Osteocyte (in vitro differentiated cells): Measurements from ENCODE around the gene AIP. TPM values are rescaled to one million over a fixed set of nuclear protein-coding genes. Genes with fewer than 3 reads are reported as not detected.

Experiments
- DNase-seq: peaks from one replicate; pipeline ENCODE4 v3.0.0; 2021; ENCODE audit warnings: mixed read lengths; ENCODE audit not compliant: unreplicated experiment; ENCODE audit errors: extremely low spot score
- H3K27ac Mint-ChIP-seq: one replicate; pipeline ENCODE4 v1.8.0; 2021; ENCODE audit warnings: mild to moderate bottlenecking, mixed read lengths; ENCODE audit not compliant: unreplicated experiment
- H3K27me3 Mint-ChIP-seq: one replicate; pipeline ENCODE4 v1.8.0; 2021; ENCODE audit warnings: mixed read lengths; ENCODE audit not compliant: unreplicated experiment
- H3K36me3 Mint-ChIP-seq: one replicate; pipeline ENCODE4 v1.8.0; 2021; ENCODE audit warnings: mixed read lengths; ENCODE audit not compliant: unreplicated experiment
- H3K4me1 Mint-ChIP-seq: one replicate; pipeline ENCODE4 v1.8.0; 2021; ENCODE audit warnings: mixed read lengths; ENCODE audit not compliant: unreplicated experiment
- H3K4me3 Mint-ChIP-seq: one replicate; pipeline ENCODE4 v1.8.0; 2021; ENCODE audit warnings: mild to moderate bottlenecking, moderate library complexity, mixed read lengths; ENCODE audit not compliant: unreplicated experiment
- H3K9me3 Mint-ChIP-seq: one replicate; pipeline ENCODE4 v1.8.0; 2021; ENCODE audit warnings: mixed read lengths; ENCODE audit not compliant: unreplicated experiment
- CTCF ChIP-seq: fragments of 200-600 bp; sonication (generic); IDR thresholded peaks from 2 replicates; pipeline ENCODE4 v1.5.0; 2021; ENCODE audit warnings: antibody characterized with exemption, mild to moderate bottlenecking, moderate library complexity
- total RNA-seq: library from RNA; stranded (reverse); gene quantifications from 2 replicates; pipeline ENCODE4 v1.2.1, GENCODE V29; 2021

The AIP gene
- total RNA-seq, 1 donor from 2014 or later = 76.5 TPM

DNA sequence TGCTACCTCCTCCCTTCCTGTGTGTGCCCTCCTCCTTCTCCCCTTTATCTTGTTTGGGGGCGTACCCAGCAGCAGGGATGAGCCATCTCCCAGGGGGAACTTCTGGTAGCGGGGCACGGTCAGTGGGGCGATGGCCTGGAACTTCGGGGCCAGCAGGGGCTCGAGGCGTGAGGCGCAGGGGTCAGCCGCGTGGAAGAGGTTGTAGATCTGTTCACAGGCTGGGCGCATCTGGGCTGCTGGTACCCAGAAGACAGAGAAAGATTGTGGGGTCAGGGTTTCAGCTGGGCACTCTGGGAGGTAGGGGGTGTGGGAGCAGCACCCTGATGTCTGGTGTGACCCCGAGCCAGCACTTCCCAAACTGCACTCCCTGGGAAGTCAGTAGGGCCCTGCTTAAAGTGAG is 13.3 kb downstream of the AIP start:
- Mint-ChIP-seq H3K36me3 (peaks cover 5% of the 10 kb centered on the region), H3K4me3 (no peak overlapping the region), H3K27me3 (no peaks in the 10 kb centered on the region), H3K4me1 (no peaks in the 10 kb centered on the region), H3K9me3 (no peaks in the 10 kb centered on the region), H3K27ac (no peak overlapping the region)
- DNase-seq = no peak
- no peak for TF ChIP-seq CTCF

DNA sequence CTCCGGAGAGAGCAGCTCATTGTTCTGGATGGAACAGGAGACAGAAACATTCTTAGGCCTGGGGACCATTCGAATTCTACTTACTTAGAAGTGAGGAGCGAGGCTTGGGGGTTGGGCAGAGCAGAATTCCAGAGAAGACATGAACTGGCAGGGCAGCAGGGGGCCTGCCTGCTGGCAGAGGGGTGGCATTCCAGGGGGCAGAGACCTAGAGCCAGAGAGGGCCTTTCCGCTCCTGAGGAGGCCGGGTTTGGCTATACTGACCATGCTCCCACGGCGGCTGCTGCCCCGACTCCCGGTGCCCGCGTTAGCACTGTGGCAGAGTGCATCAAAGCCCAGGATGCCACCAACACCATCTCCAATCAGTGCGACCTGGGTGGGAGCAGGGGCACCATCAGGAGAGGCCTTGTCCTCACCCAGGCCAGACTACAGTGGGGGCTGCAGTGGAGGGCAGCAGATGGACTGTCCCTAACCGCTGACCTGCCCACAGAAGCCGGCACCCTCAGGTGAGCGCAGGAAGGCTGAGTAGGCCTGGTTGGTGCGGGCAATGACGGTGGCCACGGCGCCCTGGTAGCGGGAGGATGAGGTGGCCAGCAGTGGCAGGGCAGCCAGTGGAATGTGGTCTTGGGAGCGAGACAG is 14.9 kb downstream of the AIP start:
- no peak overlapping the region for H3K27ac Mint-ChIP-seq
- H3K27me3 Mint-ChIP-seq = no peaks in the 10 kb centered on the region
- no peak for DNase-seq
- H3K4me1 Mint-ChIP-seq = no peaks in the 10 kb centered on the region
- H3K4me3 Mint-ChIP-seq = no peak overlapping the region
- no peak for TF ChIP-seq CTCF
- H3K9me3 Mint-ChIP-seq = no peaks in the 10 kb centered on the region
- H3K36me3 Mint-ChIP-seq = peaks cover 7% of the 10 kb centered on the region

DNA sequence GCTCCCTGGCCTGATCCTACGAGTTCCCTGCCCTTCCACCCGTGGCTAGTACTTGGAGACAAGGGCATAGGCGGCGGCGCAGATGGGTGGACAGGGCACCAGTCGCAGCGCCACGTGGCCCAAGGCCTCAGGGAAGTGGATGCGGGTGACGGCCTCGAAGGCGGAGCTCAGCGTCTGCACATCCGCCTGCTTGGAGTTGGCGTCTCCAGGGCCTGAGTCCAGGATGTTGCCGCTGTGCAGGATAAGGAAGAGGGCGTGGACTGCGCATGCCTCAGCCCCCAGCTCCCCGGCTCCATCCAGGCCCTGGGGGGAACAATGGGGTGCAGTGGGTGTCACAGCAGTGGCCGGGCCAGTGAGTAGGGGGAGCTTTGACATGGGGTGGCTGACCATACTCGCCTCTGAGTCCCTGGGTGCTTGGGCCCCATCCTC is 15.7 kb downstream of the AIP start:
- Mint-ChIP-seq H3K36me3 (peaks cover 7% of the 10 kb centered on the region), H3K4me3 (no peak overlapping the region), H3K27ac (no peak overlapping the region), H3K4me1 (peaks cover 5% of the 10 kb centered on the region), H3K9me3 (no peaks in the 10 kb centered on the region), H3K27me3 (no peaks in the 10 kb centered on the region)
- DNase-seq = no peak
- no peak for TF ChIP-seq CTCF

DNA sequence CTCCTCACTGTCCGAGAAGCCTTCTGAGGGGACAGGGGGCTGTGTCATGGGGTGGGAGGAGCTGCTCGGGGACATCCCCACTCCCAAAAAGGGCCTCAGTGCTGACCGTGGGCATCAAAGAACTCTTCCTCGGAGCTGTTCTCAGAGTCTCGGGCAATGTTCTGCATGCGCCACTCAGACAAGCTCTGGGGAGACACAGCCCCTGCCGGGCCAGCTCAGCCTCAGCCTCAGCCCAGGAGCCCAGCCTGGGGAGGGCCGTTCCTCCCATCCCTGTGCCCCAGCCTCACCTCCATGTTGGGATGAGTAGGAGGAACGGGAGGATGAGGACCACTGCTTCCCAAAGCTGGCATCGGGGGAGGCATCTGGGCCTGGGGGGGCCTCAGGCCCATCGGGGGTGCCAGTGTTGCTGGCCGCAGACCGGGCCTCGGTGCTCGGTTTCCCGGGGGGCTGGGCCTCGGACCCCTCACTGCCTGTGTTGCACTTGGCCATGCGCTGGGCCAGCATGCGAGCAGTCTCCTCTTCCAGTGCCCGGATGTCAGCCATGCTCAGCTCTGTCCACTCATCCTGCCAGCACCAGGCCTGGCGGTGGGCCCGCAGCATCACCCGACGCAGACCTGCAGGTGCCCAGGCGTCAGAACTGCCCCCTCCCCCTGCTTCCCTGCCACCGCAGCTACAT is 17.1 kb downstream of the AIP start:
- Mint-ChIP-seq H3K27me3 (no peaks in the 10 kb centered on the region), H3K4me3 (no peak overlapping the region), H3K9me3 (no peaks in the 10 kb centered on the region), H3K4me1 (peaks cover 10% of the 10 kb centered on the region), H3K36me3 (peaks cover 7% of the 10 kb centered on the region), H3K27ac (no peak overlapping the region)
- TF ChIP-seq CTCF = no peak
- no peak for DNase-seq

- Mint-ChIP-seq H3K4me1 (peaks cover 11% of the 10 kb centered on the region), H3K27me3 (no peaks in the 10 kb centered on the region), H3K27ac (no peak overlapping the region), H3K36me3 (peaks cover 7% of the 10 kb centered on the region), H3K9me3 (no peaks in the 10 kb centered on the region), H3K4me3 (no peak overlapping the region)
- no peak for DNase-seq
- no peak for TF ChIP-seq CTCF
These were observed 17.6 kb downstream of the AIP start for GRCh38 chr11:67500484-67500821.
